ENCODE results near the gene OR52B6.

OR52B6 gene

DNA sequence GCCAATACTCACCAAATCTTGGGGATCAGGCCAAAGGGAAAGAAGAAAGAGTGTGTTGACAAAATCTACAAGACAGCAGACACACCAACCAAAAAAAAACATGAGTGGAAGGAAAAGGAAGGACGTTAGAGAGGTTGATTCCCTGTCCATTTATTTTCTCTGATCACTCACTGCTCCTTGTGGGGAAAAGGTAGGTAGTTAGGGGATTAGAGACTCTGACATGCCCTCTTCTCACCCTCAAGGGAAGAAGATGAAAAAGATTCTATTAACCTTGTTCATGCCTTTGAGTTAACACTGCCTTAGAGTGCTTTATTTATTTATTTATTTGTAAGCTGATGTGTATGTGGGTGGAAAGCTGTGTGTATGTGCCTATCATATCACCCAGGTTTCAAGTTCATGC lies 32.2 kb upstream of the OR52B6 start, which contains the start of gene OR52H1:
OR52H1 (minus strand) TSS at position 101 of the 400 bp plus-strand sequence. CDS start 3,035 bp downstream, outside the sequence.
- POLR2A ChIA-PET = no interaction called here
- no peaks in the 10 kb centered on the region for H3K9me3 ChIP-seq (ENCODE audit: control insufficient read depth, insufficient read depth, low read depth, low read length)
- TF ChIP-seq GFI1B (tag by site-specific recombination; IDR thresholded peaks at IDR 0.05) = no peak
- no peak for TF ChIP-seq REPIN1 (tag by site-specific recombination; IDR thresholded peaks at IDR 0.05; ENCODE audit: low read depth)
- TF ChIP-seq ZNF311 (tag by site-specific recombination; IDR thresholded peaks at IDR 0.05; ENCODE audit: borderline replicate concordance) = no peak
- TF ChIP-seq ZNF600 (tag by site-specific recombination; IDR thresholded peaks at IDR 0.05) = no peak
- no peak for TF ChIP-seq ZNF121 (tag by site-specific recombination; IDR thresholded peaks at IDR 0.05)
- TF ChIP-seq ZNF394 (tag by site-specific recombination; IDR thresholded peaks at IDR 0.05; ENCODE audit: borderline replicate concordance) = no peak
- TF ChIP-seq, protein P1, sequence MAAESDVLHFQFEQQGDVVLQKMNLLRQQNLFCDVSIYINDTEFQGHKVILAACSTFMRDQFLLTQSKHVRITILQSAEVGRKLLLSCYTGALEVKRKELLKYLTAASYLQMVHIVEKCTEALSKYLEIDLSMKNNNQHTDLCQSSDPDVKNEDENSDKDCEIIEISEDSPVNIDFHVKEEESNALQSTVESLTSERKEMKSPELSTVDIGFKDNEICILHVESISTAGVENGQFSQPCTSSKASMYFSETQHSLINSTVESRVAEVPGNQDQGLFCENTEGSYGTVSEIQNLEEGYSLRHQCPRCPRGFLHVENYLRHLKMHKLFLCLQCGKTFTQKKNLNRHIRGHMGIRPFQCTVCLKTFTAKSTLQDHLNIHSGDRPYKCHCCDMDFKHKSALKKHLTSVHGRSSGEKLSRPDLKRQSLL (tag by site-specific recombination; IDR thresholded peaks at IDR 0.05) = no peak
- TF ChIP-seq BCL6B (tag by site-specific recombination; IDR thresholded peaks at IDR 0.05) = no peak
- no peak for TF ChIP-seq ZNF843 (tag by site-specific recombination; IDR thresholded peaks at IDR 0.05)
- TF ChIP-seq ZFP3 (tag by site-specific recombination; IDR thresholded peaks at IDR 0.05; ENCODE audit: low read depth) = no peak
- no peak for TF ChIP-seq ZBTB17 (tag by site-specific recombination; IDR thresholded peaks at IDR 0.05)
- TF ChIP-seq EGR2 (tag by site-specific recombination; IDR thresholded peaks at IDR 0.05; ENCODE audit: low read depth) = no peak
- no peak for TF ChIP-seq ZNF658 (tag by site-specific recombination; IDR thresholded peaks at IDR 0.05)
- no peak for TF ChIP-seq ZFP37 (tag by site-specific recombination; IDR thresholded peaks at IDR 0.05)
- H3K4me1 ChIP-seq (ENCODE audit: control insufficient read depth, insufficient read depth, low read length) = no peaks in the 10 kb centered on the region
- H3K36me3 ChIP-seq (ENCODE audit: control insufficient read depth in 2 of 2, insufficient read depth in 1 of 2, low read length in 2 of 2) = no peaks in the 10 kb centered on the region
- H3K4me3 ChIP-seq (ENCODE audit: low read depth, low read length) = no peak within 1 kb of the TSS
- no peak within 1 kb of the TSS for H3K27ac ChIP-seq (ENCODE audit: extremely low read depth, low read depth, low read length)
- CTCF ChIA-PET = no interaction called here

DNA sequence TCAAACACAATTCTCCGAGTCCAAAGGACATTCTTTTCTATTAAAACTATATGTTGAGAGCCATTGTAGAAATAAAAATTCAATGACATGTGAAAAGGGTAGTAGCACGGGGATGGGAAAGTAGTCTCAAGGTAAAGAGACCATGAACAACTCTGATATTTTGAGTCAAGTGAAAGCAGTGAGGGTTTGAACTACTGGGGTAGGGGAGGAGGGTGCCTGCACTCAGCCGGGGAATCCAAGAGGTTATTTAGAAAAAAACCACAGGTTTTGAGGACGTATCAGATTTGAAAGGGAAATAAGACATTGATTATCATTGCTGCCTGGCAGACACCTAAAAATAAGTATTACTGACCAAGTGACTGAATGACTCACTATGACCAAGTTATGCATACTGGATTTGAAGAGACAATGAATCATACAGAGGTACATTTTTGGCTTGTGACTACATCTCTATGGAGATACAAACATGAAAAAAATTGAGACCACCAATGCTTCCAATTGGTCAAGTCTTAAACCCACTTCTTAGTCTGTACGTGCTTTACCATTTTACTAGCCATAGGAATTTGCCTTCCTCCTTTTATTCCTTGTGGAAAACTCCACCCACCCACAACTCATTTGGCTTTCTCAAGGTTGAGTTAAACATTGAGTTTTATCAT lies 30.1 kb upstream of the OR52B6 start:
- Histone ChIP-seq H3K36me3 (ENCODE audit: control insufficient read depth in 2 of 2, insufficient read depth in 1 of 2, low read length in 2 of 2) (no peaks in the 10 kb centered on the region), H3K4me3 (ENCODE audit: low read depth, low read length) (no peak overlapping the region), H3K27ac (ENCODE audit: extremely low read depth, low read depth, low read length) (no peak overlapping the region), H3K9me3 (ENCODE audit: control insufficient read depth, insufficient read depth, low read depth, low read length) (no peaks in the 10 kb centered on the region), H3K4me1 (ENCODE audit: control insufficient read depth, insufficient read depth, low read length) (no peaks in the 10 kb centered on the region)
- ChIA-PET POLR2A (no interaction called here), CTCF (no interaction called here)
- TF ChIP-seq PRDM6 (tag by site-specific recombination; IDR thresholded peaks at IDR 0.05) (no peak), ZNF221 (tag by site-specific recombination; IDR thresholded peaks at IDR 0.05; ENCODE audit: borderline replicate concordance) (no peak), TSHZ1 (tag by site-specific recombination; IDR thresholded peaks at IDR 0.05; ENCODE audit: borderline replicate concordance) (no peak), PRDM1 (tag by site-specific recombination; IDR thresholded peaks at IDR 0.05) (no peak)
